ENCODE data around the gene KIT.

GRCh38 chr4:54609310-54609709, 48.4 kb upstream of the KIT start:
- TF ChIP-seq EZH2 (IDR thresholded peaks at IDR 0.05), result no peak
- no peak for TF ChIP-seq CTCF (IDR thresholded peaks at IDR 0.05 in 2 of 3, conservative IDR thresholded peaks at IDR 0.05 in 1 of 3; ENCODE audit: borderline replicate concordance in 1 of 3, insufficient read depth in 1 of 3, low read depth in 2 of 3, low read length in 2 of 3)
- no peak for TF ChIP-seq ZBTB33 (IDR thresholded peaks at IDR 0.05; ENCODE audit: extremely low read depth, insufficient replicate concordance, low read length)
- TF ChIP-seq CEBPB (IDR thresholded peaks at IDR 0.05; ENCODE audit: low read depth), result no peak
- TF ChIP-seq POLR2A (IDR thresholded peaks at IDR 0.05; ENCODE audit: borderline replicate concordance, extremely low read depth, insufficient read depth, insufficient read length), result no peak
- TF ChIP-seq POLR2AphosphoS5 (IDR thresholded peaks at IDR 0.05; ENCODE audit: low read depth, low read length), result no peak
- no peak for TF ChIP-seq MAX (IDR thresholded peaks at IDR 0.05)
- TF ChIP-seq ZNF274 (IDR thresholded peaks at IDR 0.05; ENCODE audit: low read depth, low read length), result no peak
- TF ChIP-seq RAD21 (IDR thresholded peaks at IDR 0.05; ENCODE audit: low read depth), result no peak
- TF ChIP-seq REST (IDR thresholded peaks at IDR 0.05; ENCODE audit: low read depth), result no peak
- no peak for TF ChIP-seq EGR1 (IDR thresholded peaks at IDR 0.05; ENCODE audit: low read depth)
- no peak for TF ChIP-seq YY1 (IDR thresholded peaks at IDR 0.05; ENCODE audit: extremely low read depth, insufficient replicate concordance, low read depth, low read length)

All from HCT116 (cell line).